CD4-positive, alpha-beta T cell treated with Interleukin-15 for 1 hour (primary cell): ENCODE data around the gene TRAPPC2.

Experiments used
- DNase-seq: peaks from one replicate; pipeline ENCODE4 v3.0.0-alpha.2; 2020

Gene TRAPPC2

GRCh38 chrX:13664020-13664419 is 70.4 kb downstream of the TRAPPC2 start:
- no peak for DNase-seq

GRCh38 chrX:13662355-13662791 is 72.0 kb downstream of the TRAPPC2 start:
- no peak for DNase-seq
